ENCODE data around the gene ATP13A2. TPM values are rescaled to one million over a fixed set of nuclear protein-coding genes. Genes with fewer than 3 reads are reported as not detected.

The ATP13A2 gene, protein sequence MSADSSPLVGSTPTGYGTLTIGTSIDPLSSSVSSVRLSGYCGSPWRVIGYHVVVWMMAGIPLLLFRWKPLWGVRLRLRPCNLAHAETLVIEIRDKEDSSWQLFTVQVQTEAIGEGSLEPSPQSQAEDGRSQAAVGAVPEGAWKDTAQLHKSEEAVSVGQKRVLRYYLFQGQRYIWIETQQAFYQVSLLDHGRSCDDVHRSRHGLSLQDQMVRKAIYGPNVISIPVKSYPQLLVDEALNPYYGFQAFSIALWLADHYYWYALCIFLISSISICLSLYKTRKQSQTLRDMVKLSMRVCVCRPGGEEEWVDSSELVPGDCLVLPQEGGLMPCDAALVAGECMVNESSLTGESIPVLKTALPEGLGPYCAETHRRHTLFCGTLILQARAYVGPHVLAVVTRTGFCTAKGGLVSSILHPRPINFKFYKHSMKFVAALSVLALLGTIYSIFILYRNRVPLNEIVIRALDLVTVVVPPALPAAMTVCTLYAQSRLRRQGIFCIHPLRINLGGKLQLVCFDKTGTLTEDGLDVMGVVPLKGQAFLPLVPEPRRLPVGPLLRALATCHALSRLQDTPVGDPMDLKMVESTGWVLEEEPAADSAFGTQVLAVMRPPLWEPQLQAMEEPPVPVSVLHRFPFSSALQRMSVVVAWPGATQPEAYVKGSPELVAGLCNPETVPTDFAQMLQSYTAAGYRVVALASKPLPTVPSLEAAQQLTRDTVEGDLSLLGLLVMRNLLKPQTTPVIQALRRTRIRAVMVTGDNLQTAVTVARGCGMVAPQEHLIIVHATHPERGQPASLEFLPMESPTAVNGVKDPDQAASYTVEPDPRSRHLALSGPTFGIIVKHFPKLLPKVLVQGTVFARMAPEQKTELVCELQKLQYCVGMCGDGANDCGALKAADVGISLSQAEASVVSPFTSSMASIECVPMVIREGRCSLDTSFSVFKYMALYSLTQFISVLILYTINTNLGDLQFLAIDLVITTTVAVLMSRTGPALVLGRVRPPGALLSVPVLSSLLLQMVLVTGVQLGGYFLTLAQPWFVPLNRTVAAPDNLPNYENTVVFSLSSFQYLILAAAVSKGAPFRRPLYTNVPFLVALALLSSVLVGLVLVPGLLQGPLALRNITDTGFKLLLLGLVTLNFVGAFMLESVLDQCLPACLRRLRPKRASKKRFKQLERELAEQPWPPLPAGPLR
- total RNA-seq (2014; rRNA removed) (48.4 and 51.9 TPM in 2 replicates), Bru-seq, nascent RNA (percentile 50 among the genes with signal in this experiment), BruChase-seq, experiment 1, labeled RNA remaining after a 6-hour chase (percentile 63 among the genes with signal in this experiment), BruChase-seq, experiment 2, labeled RNA remaining after a 2-hour chase (percentile 58 among the genes with signal in this experiment)
- long read RNA-seq, transcript ATP13A2-201 (29 exons, 3,840 nt), result major isoform, 15 of 165 reads
- long read RNA-seq, transcript ATP13A2-203 (29 exons, 3,981 nt), result minor isoform, 12 of 165 reads
- long read RNA-seq, partial matches to known transcripts, result 109 of 165 reads
- long read RNA-seq, other reads (novel, unspliced or antisense), result 29 of 165 reads

DNA sequence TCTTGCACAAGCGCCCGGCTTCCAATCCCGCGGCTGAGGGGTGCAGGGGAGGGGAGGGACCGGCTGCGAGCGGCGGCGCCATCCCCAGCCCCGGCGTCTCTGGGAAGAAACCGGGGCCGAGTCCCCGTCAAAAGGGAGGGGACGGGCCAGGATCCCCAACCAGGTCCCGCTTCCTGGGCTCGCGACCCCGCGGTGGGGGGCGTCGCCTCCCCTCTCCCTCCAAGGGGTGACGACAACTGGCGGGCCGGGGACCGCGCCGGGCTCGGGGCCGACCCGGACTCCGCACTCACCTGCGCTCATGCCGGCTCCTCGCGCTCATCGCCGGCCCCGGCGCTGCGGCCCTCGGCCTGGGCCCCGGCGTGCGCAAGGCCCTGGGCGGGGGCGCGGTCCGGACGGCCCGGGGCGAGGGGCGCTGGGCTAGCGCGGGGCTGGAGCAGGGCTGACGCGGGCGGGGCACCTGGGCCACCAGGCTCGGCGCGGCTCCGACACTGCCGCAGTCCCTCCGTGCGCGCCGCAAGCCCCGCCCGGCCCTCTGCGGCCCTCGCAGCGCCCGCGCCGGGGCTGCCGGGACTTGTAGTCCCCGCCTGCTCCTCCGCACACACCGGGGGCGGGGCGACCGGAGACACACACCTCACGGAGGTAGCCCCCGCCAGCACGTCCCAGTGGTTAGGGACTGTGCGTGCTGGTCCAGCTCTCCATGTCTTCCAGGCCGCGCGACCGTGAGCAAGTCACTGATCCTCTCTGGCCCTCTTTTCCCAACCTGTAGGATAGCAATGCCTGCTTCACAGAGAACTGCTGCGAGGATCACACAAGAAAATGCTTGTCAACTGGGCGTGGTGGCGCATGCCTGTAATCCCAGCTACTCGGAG lies at the start of gene ATP13A2:
Gene ATP13A2 (minus strand): TSS at position 490 of the 869 bp plus-strand sequence. CDS start 190 bp downstream, at position 300.
- Histone ChIP-seq H3K9me2 (replicated peaks; ENCODE audit: low read length) (no peaks in the 10 kb centered on the region), H3K4me3 (ENCODE audit: low read length) (peak within 1 kb of the TSS; percentile 95), H3K27me3 (ENCODE audit: low read length) (no peaks in the 10 kb centered on the region), H3K36me3 (ENCODE audit: low read depth, low read length) (no peaks in the 10 kb centered on the region), H3K79me2 (ENCODE audit: low read length) (peaks cover 12% of the 10 kb centered on the region; the same call in 1 of the 2 replicates), H3K9ac (ENCODE audit: low read length) (peak within 1 kb of the TSS; percentile 77), H3F3A (ENCODE audit: low read length, unreplicated experiment) (no peaks in the 10 kb centered on the region), H3K9me3 (ENCODE audit: low read length) (no peaks in the 10 kb centered on the region), H3K27ac (ENCODE audit: low read length) (no peak within 1 kb of the TSS), H3K4me1 (ENCODE audit: insufficient read depth, low read length) (peaks cover 18% of the 10 kb centered on the region), H2AFZ (ENCODE audit: low read length) (peak within 1 kb of the TSS; percentile 95), H4K20me1 (ENCODE audit: low read length) (no peaks in the 10 kb centered on the region), H3K4me2 (ENCODE audit: low read length) (peak within 1 kb of the TSS; percentile 99)
- intact Hi-C loops (cut with micrococcal nuclease), result no loop called here
- ATAC-seq (peak; percentile 96), DNase-seq (peak; percentile 90)
- POLR2A ChIA-PET (ENCODE audit: unreplicated experiment), result interaction anchor here (0.6 kb wide), 1 partner anchor 106 kb away, joined by 3 read pairs; no protein-coding TSS in a partner anchor
- no TSS peak for BruUV-seq (replicated peaks)
- CTCF ChIA-PET, result no interaction called here
- TF ChIP-seq EZH2phosphoT487 (IDR thresholded peaks at IDR 0.05; ENCODE audit: borderline replicate concordance, low read length) (no peak), EZH2 (IDR thresholded peaks at IDR 0.05; ENCODE audit: low read length, unreplicated experiment) (no peak)
- TF ChIP-seq, protein P1, sequence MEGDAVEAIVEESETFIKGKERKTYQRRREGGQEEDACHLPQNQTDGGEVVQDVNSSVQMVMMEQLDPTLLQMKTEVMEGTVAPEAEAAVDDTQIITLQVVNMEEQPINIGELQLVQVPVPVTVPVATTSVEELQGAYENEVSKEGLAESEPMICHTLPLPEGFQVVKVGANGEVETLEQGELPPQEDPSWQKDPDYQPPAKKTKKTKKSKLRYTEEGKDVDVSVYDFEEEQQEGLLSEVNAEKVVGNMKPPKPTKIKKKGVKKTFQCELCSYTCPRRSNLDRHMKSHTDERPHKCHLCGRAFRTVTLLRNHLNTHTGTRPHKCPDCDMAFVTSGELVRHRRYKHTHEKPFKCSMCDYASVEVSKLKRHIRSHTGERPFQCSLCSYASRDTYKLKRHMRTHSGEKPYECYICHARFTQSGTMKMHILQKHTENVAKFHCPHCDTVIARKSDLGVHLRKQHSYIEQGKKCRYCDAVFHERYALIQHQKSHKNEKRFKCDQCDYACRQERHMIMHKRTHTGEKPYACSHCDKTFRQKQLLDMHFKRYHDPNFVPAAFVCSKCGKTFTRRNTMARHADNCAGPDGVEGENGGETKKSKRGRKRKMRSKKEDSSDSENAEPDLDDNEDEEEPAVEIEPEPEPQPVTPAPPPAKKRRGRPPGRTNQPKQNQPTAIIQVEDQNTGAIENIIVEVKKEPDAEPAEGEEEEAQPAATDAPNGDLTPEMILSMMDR (conservative IDR thresholded peaks at IDR 0.05; ENCODE audit: low read depth, low read length), result no peak

DNA sequence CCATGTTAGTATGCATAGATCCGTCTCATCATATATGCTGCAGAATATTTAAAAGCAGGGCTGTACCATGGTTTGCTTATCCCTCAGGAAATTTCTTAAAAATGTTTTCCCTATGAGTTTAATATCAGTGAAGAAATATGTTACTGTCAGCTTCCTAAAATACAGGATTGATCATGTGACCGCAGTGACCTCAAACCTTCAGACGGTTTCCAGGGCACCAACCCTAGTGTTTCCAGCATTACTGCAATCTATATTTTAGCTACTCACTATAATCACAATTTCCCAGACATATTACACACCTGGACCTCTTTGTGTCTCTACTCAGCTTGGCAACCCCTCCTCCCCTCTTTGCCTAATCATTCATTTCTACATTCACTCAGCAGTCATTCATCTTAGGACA lies 49.8 kb upstream of the ATP13A2 start:
- Histone ChIP-seq H3K27ac (ENCODE audit: low read length) (no peak overlapping the region), H3K4me1 (ENCODE audit: insufficient read depth, low read length) (0 out of 2 replicates have a peak, but pooled peaks cover 5% of the 10 kb centered on the region), H3K36me3 (ENCODE audit: low read depth, low read length) (no peaks in the 10 kb centered on the region), H3K9me2 (replicated peaks; ENCODE audit: low read length) (no peaks in the 10 kb centered on the region), H2AFZ (ENCODE audit: low read length) (no peak overlapping the region), H3K9me3 (ENCODE audit: low read length) (no peaks in the 10 kb centered on the region), H3K4me3 (ENCODE audit: low read length) (no peak overlapping the region), H4K20me1 (ENCODE audit: low read length) (no peaks in the 10 kb centered on the region), H3K79me2 (ENCODE audit: low read length) (no peaks in the 10 kb centered on the region), H3K9ac (ENCODE audit: low read length) (no peak overlapping the region), H3F3A (ENCODE audit: low read length, unreplicated experiment) (no peaks in the 10 kb centered on the region), H3K27me3 (ENCODE audit: low read length) (no peaks in the 10 kb centered on the region), H3K4me2 (ENCODE audit: low read length) (no peak overlapping the region)
- ChIA-PET CTCF (no interaction called here), POLR2A (ENCODE audit: unreplicated experiment) (no interaction called here)
- intact Hi-C loops (cut with micrococcal nuclease), result no loop called here
- TF ChIP-seq EZH2phosphoT487 (IDR thresholded peaks at IDR 0.05; ENCODE audit: borderline replicate concordance, low read length), result no peak
- TF ChIP-seq EZH2 (IDR thresholded peaks at IDR 0.05; ENCODE audit: low read length, unreplicated experiment), result no peak
- TF ChIP-seq, protein P1 (conservative IDR thresholded peaks at IDR 0.05; ENCODE audit: low read depth, low read length), result no peak
- ATAC-seq (no peak), DNase-seq (no peak)
- no TSS peak for BruUV-seq (replicated peaks)
